Ovary (tissue), 9 donors: ENCODE results near the gene ZBBX. TPM values are rescaled to one million over a fixed set of nuclear protein-coding genes. Genes with fewer than 3 reads are reported as not detected.

ENCODE experiments used
- DNase-seq, 5 donors: peaks; one replicate each; pipeline ENCODE4 v3.0.0-alpha.2; 2019 to 2020
- H3K27ac ChIP-seq, 2 donors: fragments of 200-600 bp; one replicate each; pipeline versions ENCODE4 v1.5.1 to v1.8.0; 2019 to 2022
- H3K27me3 ChIP-seq: fragments of 200-600 bp; one replicate; pipeline ENCODE4 v1.8.0; 2022
- H3K36me3 ChIP-seq: fragments of 200-600 bp; sonication (generic); one replicate; pipeline ENCODE4 v1.5.1; 2019
- H3K4me1 ChIP-seq: one replicate; pipeline ENCODE4 v1.8.1; 2013; ENCODE audit warnings: mild to moderate bottlenecking, moderate library complexity; ENCODE audit not compliant: insufficient read depth
- H3K4me3 ChIP-seq: fragments of 200-600 bp; sonication (generic); one replicate; pipeline ENCODE4 v1.5.1; 2017
- H3K9me3 ChIP-seq, 2 donors: fragments of 200-600 bp in 1 of 2; sonication (generic) in 1 of 2; one replicate each; pipeline versions ENCODE4 v1.5.1 to v1.8.1; 2013 to 2019; ENCODE audit warnings: mild to moderate bottlenecking in 1 of 2, moderate library complexity in 1 of 2
- EP300 ChIP-seq: sonication (generic); formaldehyde crosslinking; IDR thresholded peaks from one replicate; pipeline ENCODE4 v1.6.1; 2017; ENCODE audit warnings: antibody characterized with exemption
- POLR2A ChIP-seq: fragments of 450-650 bp; IDR thresholded peaks from one replicate; pipeline ENCODE4 v1.6.1; 2017; ENCODE audit warnings: antibody characterized with exemption, mild to moderate bottlenecking, moderate library complexity
- WGBS, 3 donors: extraction: QIAGEN DNeasy Blood & Tissue Kit in 1 of 3; methylation state at CpG; one replicate each; pipeline versions ENCODE4 v1.1.5 to v1.1.7; 2013 to 2017; 5-methylcytosine and 5-hydroxymethylcytosine counted together
- intact Hi-C, 4 donors: fragments of 100-400 bp; cut with DNase I; formaldehyde crosslinking; loops; one replicate each; pipeline versions ENCODE4 v1.11.0 to v1.15.1; 2022 to 2023
- polyA plus RNA-seq, 2 donors: library from polyadenylated mRNA; stranded (reverse); fragments of 200-250 nt in 1 of 2; fragments of 350-450 nt in 1 of 2; fragmentation: Illumina TruSeq in 1 of 2; extraction: RNeasy Lipid Tissue Mini Kit (QIAGEN cat#74804) in 1 of 2; gene quantifications; one replicate each; pipeline ENCODE4 v1.2.3, GENCODE V29; 2013 to 2014
- total RNA-seq, 7 donors: library from RNA; depleted of rRNA in 2 of 7; stranded (reverse); fragments of >200 nt in 2 of 7; fragmentation: NEBNext Ultra II Directional in 3 of 7; extraction: Animal tissue kit (Norgen Biotek cat#: 25700) in 3 of 7; gene quantifications; one replicate each; pipeline versions ENCODE4 v1.1.0 to v1.2.4, GENCODE V29; 2016 to 2023
- TF ChIP-seq, protein P1 (sequence below), 3 donors: fragments of 450-650 bp in 2 of 3; fragments of 200-600 bp in 1 of 3; IDR thresholded peaks; one replicate each; pipeline versions ENCODE4 v1.5.1 to v1.8.0; 2016 to 2022; ENCODE audit warnings: antibody characterized with exemption in 3 of 3, mild to moderate bottlenecking in 1 of 3
- donor health status: DM: no; HTN: no; CAD: no; lungs with moderate emphysema.
- donor health status: DM: no; HTN: no; CAD: no.
- donor health status: Bipolar disorder and iron deficiency.
- donor health status: DM: yes; HTN: yes; CAD: no.
- donor health status: DM: no; HTN: no; CAD: no.
- donor health status: DM: yes; HTN: yes; CAD: no.

The ZBBX gene
- total and polyA plus RNA-seq, 9 donors = 0.18 to 38.9 (median 0.97) TPM; not detected in 2

DNA sequence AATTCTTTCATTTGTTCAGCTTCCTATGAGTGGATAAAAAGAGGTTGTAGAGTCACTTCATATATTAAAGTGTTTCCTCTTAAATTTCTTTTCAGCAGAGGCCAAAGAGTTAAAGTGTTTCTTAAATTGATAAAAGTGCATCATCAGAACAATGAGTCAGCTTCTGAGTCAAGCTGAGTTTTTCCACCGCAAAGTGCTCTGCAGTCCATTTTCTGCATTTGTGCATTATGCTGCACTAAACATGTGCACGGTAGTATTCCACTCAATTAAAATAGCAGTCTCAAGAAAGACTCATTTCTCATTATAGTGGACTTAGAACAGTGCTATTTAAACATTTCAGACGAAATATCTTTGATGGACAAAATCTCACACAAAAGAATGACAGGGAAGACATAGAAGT, 152.0 kb downstream of the ZBBX start:
- H3K27ac ChIP-seq = no peak overlapping the region
- intact Hi-C loops = no loop called here
- TF ChIP-seq, protein P1, sequence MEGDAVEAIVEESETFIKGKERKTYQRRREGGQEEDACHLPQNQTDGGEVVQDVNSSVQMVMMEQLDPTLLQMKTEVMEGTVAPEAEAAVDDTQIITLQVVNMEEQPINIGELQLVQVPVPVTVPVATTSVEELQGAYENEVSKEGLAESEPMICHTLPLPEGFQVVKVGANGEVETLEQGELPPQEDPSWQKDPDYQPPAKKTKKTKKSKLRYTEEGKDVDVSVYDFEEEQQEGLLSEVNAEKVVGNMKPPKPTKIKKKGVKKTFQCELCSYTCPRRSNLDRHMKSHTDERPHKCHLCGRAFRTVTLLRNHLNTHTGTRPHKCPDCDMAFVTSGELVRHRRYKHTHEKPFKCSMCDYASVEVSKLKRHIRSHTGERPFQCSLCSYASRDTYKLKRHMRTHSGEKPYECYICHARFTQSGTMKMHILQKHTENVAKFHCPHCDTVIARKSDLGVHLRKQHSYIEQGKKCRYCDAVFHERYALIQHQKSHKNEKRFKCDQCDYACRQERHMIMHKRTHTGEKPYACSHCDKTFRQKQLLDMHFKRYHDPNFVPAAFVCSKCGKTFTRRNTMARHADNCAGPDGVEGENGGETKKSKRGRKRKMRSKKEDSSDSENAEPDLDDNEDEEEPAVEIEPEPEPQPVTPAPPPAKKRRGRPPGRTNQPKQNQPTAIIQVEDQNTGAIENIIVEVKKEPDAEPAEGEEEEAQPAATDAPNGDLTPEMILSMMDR (IDR thresholded peaks at IDR 0.05) = no peak
- TF ChIP-seq EP300 (no peak), POLR2A (no peak)
- H3K4me3 ChIP-seq = no peak overlapping the region
- H3K9me3 ChIP-seq = no peaks in the 10 kb centered on the region
- no peaks in the 10 kb centered on the region for H3K4me1 ChIP-seq
- no peaks in the 10 kb centered on the region for H3K36me3 ChIP-seq
- DNase-seq = no peak
- 10 to 49% (median 39%) methylated on average over 3 of the region's 3 CpGs for WGBS, 3 donors
- no peaks in the 10 kb centered on the region for H3K27me3 ChIP-seq

DNA sequence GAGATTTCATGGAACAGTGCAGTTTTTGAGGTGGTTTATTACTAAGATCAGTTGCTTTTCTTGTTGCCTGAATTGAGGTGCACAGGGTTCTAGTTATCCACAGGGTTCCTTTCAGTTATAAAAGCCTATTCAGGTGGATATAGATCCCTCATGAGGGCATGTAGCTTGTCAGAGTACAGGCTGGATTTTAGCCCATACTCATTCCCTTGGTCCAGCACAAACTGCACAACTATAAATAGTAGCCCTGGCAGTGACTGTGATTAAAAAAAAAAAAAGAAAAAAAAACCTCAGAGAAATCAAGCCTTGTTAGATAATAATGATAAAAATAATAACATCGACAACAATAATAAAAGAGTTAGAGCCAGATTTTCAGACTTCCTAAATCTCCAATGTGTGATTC, 154.3 kb downstream of the ZBBX start:
- no peaks in the 10 kb centered on the region for H3K9me3 ChIP-seq
- no peaks in the 10 kb centered on the region for H3K36me3 ChIP-seq
- H3K4me1 ChIP-seq = no peaks in the 10 kb centered on the region
- no peak overlapping the region for H3K27ac ChIP-seq
- TF ChIP-seq, protein P1 (IDR thresholded peaks at IDR 0.05) = no peak
- TF ChIP-seq POLR2A (no peak), EP300 (no peak)
- no peak for DNase-seq
- no peaks in the 10 kb centered on the region for H3K27me3 ChIP-seq
- intact Hi-C loops = no loop called here
- no peak overlapping the region for H3K4me3 ChIP-seq
- 86 to 91% (median 90%) methylated on average over 1 of the region's 1 CpG for WGBS, 3 donors

DNA sequence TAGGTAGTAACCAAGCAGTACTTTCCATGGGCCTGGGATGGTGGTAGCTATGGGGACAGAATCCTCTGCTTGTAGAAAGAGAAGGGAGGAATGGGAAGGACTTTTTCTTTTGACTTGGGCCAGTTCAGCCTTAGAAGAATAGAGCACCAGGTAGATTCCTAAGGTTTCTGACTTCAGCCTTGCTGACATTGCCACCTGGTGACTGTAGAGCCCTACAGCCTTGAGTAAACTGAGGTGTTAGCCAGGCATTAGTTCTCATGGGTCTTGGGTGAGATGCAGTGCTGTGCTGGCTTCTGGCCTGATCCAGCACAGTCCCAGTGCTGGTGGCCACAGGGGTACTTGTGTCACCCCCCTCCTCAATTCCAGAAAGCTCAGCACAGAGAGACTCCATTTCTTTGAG, 171.1 kb downstream of the ZBBX start:
- H3K4me1 ChIP-seq = no peaks in the 10 kb centered on the region
- no peaks in the 10 kb centered on the region for H3K9me3 ChIP-seq
- no peak for DNase-seq
- H3K27ac ChIP-seq = no peak overlapping the region
- H3K4me3 ChIP-seq = no peak overlapping the region
- intact Hi-C loops = no loop called here
- H3K27me3 ChIP-seq = no peaks in the 10 kb centered on the region
- TF ChIP-seq EP300 (no peak), POLR2A (no peak)
- TF ChIP-seq, protein P1 (IDR thresholded peaks at IDR 0.05) = no peak
- H3K36me3 ChIP-seq = no peaks in the 10 kb centered on the region

DNA sequence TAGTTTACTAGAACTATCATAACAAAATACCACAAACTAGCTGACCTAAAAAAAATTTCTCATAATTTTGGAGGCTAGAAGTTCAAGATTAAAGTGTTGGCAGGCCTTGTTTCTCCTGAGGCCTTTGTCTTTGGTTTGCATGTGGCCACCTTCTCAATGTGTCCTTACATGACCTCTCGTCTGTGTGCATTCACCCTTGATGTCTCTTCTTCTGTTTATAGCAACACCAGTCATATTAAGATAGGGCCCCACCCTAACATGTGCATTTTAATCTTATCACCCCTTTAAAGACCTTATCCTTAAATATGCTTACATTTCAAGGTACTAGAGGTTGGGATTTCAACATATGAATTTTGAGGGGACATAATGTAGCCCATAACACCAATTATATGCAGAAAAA, 177.0 kb downstream of the ZBBX start:
- Histone ChIP-seq H3K9me3 (no peaks in the 10 kb centered on the region), H3K4me1 (no peaks in the 10 kb centered on the region), H3K27me3 (no peaks in the 10 kb centered on the region), H3K27ac (no peak overlapping the region), H3K36me3 (no peaks in the 10 kb centered on the region), H3K4me3 (no peak overlapping the region)
- 47 to 67% (median 65%) methylated on average over 1 of the region's 1 CpG for WGBS, 3 donors
- TF ChIP-seq POLR2A (no peak), EP300 (no peak)
- TF ChIP-seq, protein P1 (IDR thresholded peaks at IDR 0.05) = no peak
- no peak for DNase-seq
- intact Hi-C loops = no loop called here
